ENCODE measurements around the gene DSG4.
A peak's percentile ranks its signal among the peaks of the same experiment; 100 is the strongest.

DNA sequence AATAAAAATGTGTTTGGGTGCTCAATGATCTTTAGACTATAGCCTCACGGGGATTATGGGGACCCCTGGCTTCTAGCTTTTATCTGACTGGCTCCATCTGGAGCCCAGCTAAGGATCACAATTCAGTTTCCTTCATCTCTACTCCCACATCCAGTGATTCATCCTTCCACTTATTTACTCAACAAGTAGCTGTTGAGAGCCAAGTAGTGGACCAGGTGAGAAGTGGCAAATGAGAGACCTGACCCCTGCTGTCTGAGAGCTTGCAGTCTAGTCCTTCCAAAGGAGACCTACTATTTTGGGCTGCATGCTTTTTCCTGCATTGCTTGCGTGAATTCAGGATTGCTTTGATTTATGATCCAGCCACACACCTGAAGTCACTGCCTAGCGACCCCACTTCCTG, 60.2 kb downstream of the DSG4 start:
- TF ChIP-seq CTCF (IDR thresholded peaks at IDR 0.05; ENCODE audit: low read depth, low read length, missing input control) (no peak), GABPA (IDR thresholded peaks at IDR 0.05 in 1 of 2, conservative IDR thresholded peaks at IDR 0.05 in 1 of 2) (no peak), EGR1 (IDR thresholded peaks at IDR 0.05; ENCODE audit: low read depth in 2 of 2) (no peak), RAD21 (IDR thresholded peaks at IDR 0.05) (peak in 1 of 2 donors; percentile 27), SP1 (IDR thresholded peaks at IDR 0.05) (no peak), HNF4G (IDR thresholded peaks at IDR 0.05) (no peak), FOXA1 (IDR thresholded peaks at IDR 0.05) (no peak), YY1 (IDR thresholded peaks at IDR 0.05) (no peak), TAF1 (conservative IDR thresholded peaks at IDR 0.05) (no peak)
- TF ChIP-seq, protein P1, sequence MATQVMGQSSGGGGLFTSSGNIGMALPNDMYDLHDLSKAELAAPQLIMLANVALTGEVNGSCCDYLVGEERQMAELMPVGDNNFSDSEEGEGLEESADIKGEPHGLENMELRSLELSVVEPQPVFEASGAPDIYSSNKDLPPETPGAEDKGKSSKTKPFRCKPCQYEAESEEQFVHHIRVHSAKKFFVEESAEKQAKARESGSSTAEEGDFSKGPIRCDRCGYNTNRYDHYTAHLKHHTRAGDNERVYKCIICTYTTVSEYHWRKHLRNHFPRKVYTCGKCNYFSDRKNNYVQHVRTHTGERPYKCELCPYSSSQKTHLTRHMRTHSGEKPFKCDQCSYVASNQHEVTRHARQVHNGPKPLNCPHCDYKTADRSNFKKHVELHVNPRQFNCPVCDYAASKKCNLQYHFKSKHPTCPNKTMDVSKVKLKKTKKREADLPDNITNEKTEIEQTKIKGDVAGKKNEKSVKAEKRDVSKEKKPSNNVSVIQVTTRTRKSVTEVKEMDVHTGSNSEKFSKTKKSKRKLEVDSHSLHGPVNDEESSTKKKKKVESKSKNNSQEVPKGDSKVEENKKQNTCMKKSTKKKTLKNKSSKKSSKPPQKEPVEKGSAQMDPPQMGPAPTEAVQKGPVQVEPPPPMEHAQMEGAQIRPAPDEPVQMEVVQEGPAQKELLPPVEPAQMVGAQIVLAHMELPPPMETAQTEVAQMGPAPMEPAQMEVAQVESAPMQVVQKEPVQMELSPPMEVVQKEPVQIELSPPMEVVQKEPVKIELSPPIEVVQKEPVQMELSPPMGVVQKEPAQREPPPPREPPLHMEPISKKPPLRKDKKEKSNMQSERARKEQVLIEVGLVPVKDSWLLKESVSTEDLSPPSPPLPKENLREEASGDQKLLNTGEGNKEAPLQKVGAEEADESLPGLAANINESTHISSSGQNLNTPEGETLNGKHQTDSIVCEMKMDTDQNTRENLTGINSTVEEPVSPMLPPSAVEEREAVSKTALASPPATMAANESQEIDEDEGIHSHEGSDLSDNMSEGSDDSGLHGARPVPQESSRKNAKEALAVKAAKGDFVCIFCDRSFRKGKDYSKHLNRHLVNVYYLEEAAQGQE (IDR thresholded peaks at IDR 0.05) = no peak
